IMR-90 (cell line): ENCODE results near the gene MALT1. TPM values are rescaled to one million over a fixed set of nuclear protein-coding genes. Genes with fewer than 3 reads are reported as not detected.
A peak's percentile ranks its signal among the peaks of the same experiment; 100 is the strongest.

Experiments
- ATAC-seq: fragments of 200-7000 bp; cut with Tn5 transposase; 2 replicates; pipeline ENCODE4 v1.9.1; 2020; ENCODE audit warnings: low read depth, mild to moderate bottlenecking, moderate library complexity
- BruUV-seq: library from RNA; stranded (reverse); fragments of 400-500 nt; replicated peaks from 2 replicates; lab custom pipeline; 2021; lab: Mats Ljungman, UMichigan
- CTCF ChIA-PET: fragments of 300-600 bp; formaldehyde crosslinking; extraction: SDS; loops from one replicate; lab custom pipeline; 2021; ENCODE audit warnings: antibody characterized with exemption; lab: Yijun Ruan, JAX
- POLR2A ChIA-PET: fragments of 300-600 bp; sonication (Branson Sonifier 250); formaldehyde crosslinking; loops from one replicate; lab custom pipeline; 2022; ENCODE audit warnings: antibody characterized with exemption; ENCODE audit not compliant: unreplicated experiment; lab: Charles Lee
- DNase-seq: peaks from one replicate; pipeline ENCODE4 v3.0.0; 2013
- H2AFZ ChIP-seq: replicated peaks from 2 replicates; pipeline ENCODE3; 2013; ENCODE audit warnings: low read length, mild to moderate bottlenecking; ENCODE audit not compliant: poor library complexity
- H2AK5ac ChIP-seq: 2 replicates; pipeline ENCODE4 v1.6.1; 2013; ENCODE audit warnings: low read depth, low read length, inconsistent platforms
- H2AK9ac ChIP-seq: replicated peaks from 2 replicates; pipeline ENCODE3; 2013; ENCODE audit warnings: mild to moderate bottlenecking, low read depth, low read length, moderate library complexity; ENCODE audit not compliant: poor library complexity
- H2BK120ac ChIP-seq: 2 replicates; pipeline ENCODE4 v1.6.1; 2013; ENCODE audit warnings: low read depth, low read length, inconsistent platforms
- H2BK15ac ChIP-seq: 3 replicates; pipeline ENCODE4 v1.6.1; 2013; ENCODE audit warnings: low read depth, low read length, inconsistent platforms
- H2BK20ac ChIP-seq: 2 replicates; pipeline ENCODE4 v1.6.1; 2013; ENCODE audit warnings: low read depth, mild to moderate bottlenecking, inconsistent platforms, low read length, moderate library complexity
- H2BK5ac ChIP-seq: 2 replicates; pipeline ENCODE4 v1.6.1; 2013; ENCODE audit warnings: mild to moderate bottlenecking, low read depth, low read length, inconsistent platforms; ENCODE audit not compliant: poor library complexity, severe bottlenecking
- H3K14ac ChIP-seq: replicated peaks from 2 replicates; pipeline ENCODE4 v1.6.1; 2013; ENCODE audit warnings: low read depth, low read length, inconsistent platforms
- H3K18ac ChIP-seq: 2 replicates; pipeline ENCODE4 v1.6.1; 2013; ENCODE audit warnings: low read depth, low read length, control low read depth
- H3K23ac ChIP-seq: 2 replicates; pipeline ENCODE4 v1.6.1; 2013; ENCODE audit warnings: low read depth, low read length, inconsistent platforms
- H3K27ac ChIP-seq: 2 replicates; pipeline ENCODE4 v1.5.1; 2013; ENCODE audit warnings: mild to moderate bottlenecking, control low read depth, low read length; ENCODE audit not compliant: insufficient read depth
- H3K27me3 ChIP-seq: 2 replicates; pipeline ENCODE4 v1.6.1; 2013; ENCODE audit warnings: low read length; ENCODE audit not compliant: control insufficient read depth, insufficient read depth
- H3K36me3 ChIP-seq: 2 replicates; pipeline ENCODE4 v1.6.1; 2013; ENCODE audit warnings: low read length, mixed read lengths; ENCODE audit not compliant: control insufficient read depth, insufficient read depth
- H3K4ac ChIP-seq: 2 replicates; pipeline ENCODE4 v1.6.1; 2013; ENCODE audit warnings: low read depth, low read length, inconsistent platforms
- H3K4me1 ChIP-seq: 2 replicates; pipeline ENCODE4 v1.6.1; 2013; ENCODE audit warnings: low read length, mixed read lengths; ENCODE audit not compliant: control insufficient read depth, insufficient read depth
- H3K4me2 ChIP-seq: 2 replicates; pipeline ENCODE4 v1.6.1; 2013; ENCODE audit warnings: low read depth, mild to moderate bottlenecking, control low read depth, low read length, moderate library complexity
- H3K4me3 ChIP-seq: 2 replicates; pipeline ENCODE4 v1.5.1; 2013; ENCODE audit warnings: low read depth, mild to moderate bottlenecking, control low read depth, low read length, moderate library complexity; ENCODE audit not compliant: insufficient read depth
- H3K56ac ChIP-seq: 2 replicates; pipeline ENCODE4 v1.6.1; 2013; ENCODE audit warnings: low read length, inconsistent platforms; ENCODE audit not compliant: insufficient read depth; ENCODE audit errors: extremely low read depth
- H3K79me1 ChIP-seq, 2 experiments: 2 replicates each; pipeline ENCODE4 v1.6.1; 2013; ENCODE audit warnings: low read length in 2 of 2, inconsistent platforms in 1 of 2, low read depth in 1 of 2
- H3K9ac ChIP-seq: 2 replicates; pipeline ENCODE4 v1.6.1; 2013; ENCODE audit warnings: low read depth, low read length, control low read depth
- H3K9me1 ChIP-seq: 2 replicates; pipeline ENCODE4 v1.6.1; 2013; ENCODE audit warnings: low read length, inconsistent platforms; ENCODE audit not compliant: insufficient read depth
- H3K9me3 ChIP-seq: 2 replicates; pipeline ENCODE4 v1.6.1; 2013; ENCODE audit warnings: low read length; ENCODE audit not compliant: control insufficient read depth, insufficient read depth
- H4K20me1 ChIP-seq: 2 replicates; pipeline ENCODE4 v1.6.1; 2013; ENCODE audit warnings: low read length, inconsistent platforms; ENCODE audit not compliant: insufficient read depth
- H4K5ac ChIP-seq: 2 replicates; pipeline ENCODE4 v1.6.1; 2013; ENCODE audit warnings: mild to moderate bottlenecking, low read depth, low read length, control low read depth
- H4K8ac ChIP-seq, 2 experiments: 2 replicates each; pipeline ENCODE4 v1.6.1; 2013; ENCODE audit warnings: low read depth in 2 of 2, low read length in 2 of 2, control low read depth in 1 of 2, inconsistent platforms in 1 of 2
- H4K91ac ChIP-seq: 2 replicates; pipeline ENCODE4 v1.6.1; 2013; ENCODE audit warnings: low read depth, low read length, inconsistent platforms; ENCODE audit not compliant: insufficient read depth
- BHLHE40 ChIP-seq: fragments of 150-350 bp; IDR thresholded peaks from 2 replicates; pipeline ENCODE4 v1.6.1; 2016; ENCODE audit warnings: mild to moderate bottlenecking, low read depth, low read length
- CEBPB ChIP-seq: IDR thresholded peaks from 2 replicates; pipeline ENCODE4 v1.6.1; 2012; ENCODE audit warnings: low read depth, low read length, improper control_type of control experiment
- CHD1 ChIP-seq: IDR thresholded peaks from 2 replicates; pipeline ENCODE4 v1.6.1; 2012; ENCODE audit warnings: low read depth, low read length, improper control_type of control experiment
- CTCF ChIP-seq: conservative IDR thresholded peaks from 2 replicates; pipeline ENCODE4 v1.5.1; 2012; ENCODE audit warnings: mild to moderate bottlenecking, low read depth, low read length, improper control_type of control experiment
- ELK1 ChIP-seq: fragments of 150-350 bp; IDR thresholded peaks from 2 replicates; pipeline ENCODE4 v1.6.1; 2016; ENCODE audit warnings: low read depth, mild to moderate bottlenecking, low read length, moderate library complexity, borderline replicate concordance
- FOS ChIP-seq: fragments of 150-350 bp; IDR thresholded peaks from 2 replicates; pipeline ENCODE4 v1.6.1; 2016; ENCODE audit warnings: low read depth, low read length
- MAFK ChIP-seq: IDR thresholded peaks from 2 replicates; pipeline ENCODE4 v1.6.1; 2012; ENCODE audit warnings: low read depth, low read length, improper control_type of control experiment
- MAZ ChIP-seq: IDR thresholded peaks from 2 replicates; pipeline ENCODE4 v1.6.1; 2012; ENCODE audit warnings: low read depth, mild to moderate bottlenecking, low read length, improper control_type of control experiment, moderate library complexity, borderline replicate concordance
- MXI1 ChIP-seq: IDR thresholded peaks from 2 replicates; pipeline ENCODE4 v1.6.1; 2012; ENCODE audit warnings: low read depth, mild to moderate bottlenecking, low read length, moderate library complexity, borderline replicate concordance
- NFE2L2 ChIP-seq: fragments of 150-350 bp; IDR thresholded peaks from 2 replicates; pipeline ENCODE4 v1.6.1; 2016; ENCODE audit warnings: low read depth, mild to moderate bottlenecking, low read length
- POLR2A ChIP-seq: IDR thresholded peaks from 2 replicates; pipeline ENCODE4 v1.6.1; 2012; ENCODE audit warnings: mild to moderate bottlenecking, low read depth, low read length
- RAD21 ChIP-seq: IDR thresholded peaks from 2 replicates; pipeline ENCODE4 v1.6.1; 2012; ENCODE audit warnings: low read length, improper control_type of control experiment
- RCOR1 ChIP-seq: IDR thresholded peaks from 2 replicates; pipeline ENCODE4 v1.6.1; 2012; ENCODE audit warnings: mild to moderate bottlenecking, low read length, improper control_type of control experiment; ENCODE audit not compliant: insufficient replicate concordance
- RFX5 ChIP-seq: IDR thresholded peaks from 2 replicates; pipeline ENCODE4 v1.8.0; 2012; ENCODE audit warnings: low read depth, mild to moderate bottlenecking, low read length, moderate library complexity
- SMC3 ChIP-seq: fragments of 150-350 bp; IDR thresholded peaks from 2 replicates; pipeline ENCODE4 v1.6.1; 2016; ENCODE audit warnings: low read depth, mild to moderate bottlenecking, antibody characterized with exemption, low read length, moderate library complexity
- USF2 ChIP-seq: fragments of 150-350 bp; IDR thresholded peaks from 2 replicates; pipeline ENCODE4 v1.6.1; 2017; ENCODE audit warnings: mild to moderate bottlenecking, antibody characterized with exemption, low read length, low read depth
- WGBS, 2 experiments: methylation state at CpG; one replicate each; pipeline versions ENCODE4 v1.1.5 to v1.1.7; 2013; ENCODE audit warnings: missing lambda C conversion rate in 2 of 2; ENCODE audit not compliant: insufficient read length in 1 of 2; ENCODE audit errors: extremely low coverage in 2 of 2; 5-methylcytosine and 5-hydroxymethylcytosine counted together
- dilution Hi-C: fragments of 300-500 bp; cut with HindIII; formaldehyde crosslinking; loops from one replicate; pipeline ENCODE4 v1.14.3; 2018; ENCODE audit warnings: low sequenced_read_pairs; ENCODE audit not compliant: unreplicated experiment
- in situ Hi-C: fragments of 300-500 bp; cut with MboI; formaldehyde crosslinking; loops from 3 replicates; pipeline ENCODE4 v1.14.3; 2019; ENCODE audit warnings: low sequenced_read_pairs, inconsistent platforms, mixed read lengths
- intact Hi-C: fragments of 100-400 bp; cut with micrococcal nuclease; formaldehyde crosslinking; loops from 2 replicates; pipeline ENCODE4 v1.10.0; 2022
- polyA plus RNA-seq, 3 experiments: library from polyadenylated mRNA; depleted of rRNA; stranded (reverse); fragments of >200 nt; gene quantifications; 2 replicates each; pipeline ENCODE4 v1.2.3, GENCODE V29; 2012; ENCODE audit warnings: low replicate concordance in 1 of 3
- total RNA-seq: library from RNA; depleted of rRNA; stranded (reverse); fragments of >200 nt; gene quantifications from 2 replicates; pipeline ENCODE4 v1.2.3, GENCODE V29; 2012

MALT1 gene
- total and polyA plus RNA-seq, 2 of the 4 experiments (the other 2 are of a cell fraction), result 8.3 to 25.3 TPM

GRCh38 chr18:58661423-58661822 lies 9.8 kb upstream of the MALT1 start:
- Histone ChIP-seq H2BK15ac (no peak overlapping the region), H3K9me1 (peaks cover 5% of the 10 kb centered on the region), H3K4me2 (no peak overlapping the region), H3K4me1 (peaks cover 2% of the 10 kb centered on the region; the same call in 1 of the 2 replicates), H3K4ac (no peak overlapping the region), H3K9ac (no peak overlapping the region), H3K9me3 (no peaks in the 10 kb centered on the region), H3K36me3 (no peaks in the 10 kb centered on the region), H4K91ac (no peak overlapping the region), H3K79me1 (no peaks in the 10 kb centered on the region), H2BK120ac (no peak overlapping the region), H4K20me1 (no peaks in the 10 kb centered on the region), H3K18ac (no peak overlapping the region), H2AK9ac (no peak overlapping the region), H2AFZ (no peak overlapping the region), H4K5ac (no peak overlapping the region), H3K14ac (no peak overlapping the region), H3K27me3 (no peaks in the 10 kb centered on the region), H2BK5ac (no peak overlapping the region), H3K27ac (no peak overlapping the region), H2BK20ac (no peak overlapping the region), H3K56ac (no peak overlapping the region), H4K8ac (no peak overlapping the region), H3K23ac (no peak overlapping the region), H2AK5ac (no peak overlapping the region), H3K4me3 (no peak overlapping the region)
- ChIA-PET POLR2A (no interaction called here), CTCF (interaction anchor here (0.6 kb wide), 1 partner anchor 34 kb away, joined by 4 read pairs; no protein-coding TSS in a partner anchor)
- intact Hi-C loops, result loop anchor here (1.0 kb wide), 2 partner anchors 84 to 132 kb away; no protein-coding TSS in a partner anchor
- ATAC-seq, result peak; percentile 71
- BruUV-seq, result no TSS peak
- TF ChIP-seq MXI1 (no peak), ELK1 (no peak), CEBPB (no peak), FOS (no peak), NFE2L2 (no peak), CHD1 (no peak), RAD21 (peak; percentile 46), MAZ (no peak), MAFK (no peak), BHLHE40 (no peak), POLR2A (no peak), SMC3 (peak; percentile 43), CTCF (peak; percentile 42), USF2 (no peak), RCOR1 (no peak), RFX5 (no peak)
- in situ Hi-C loops, result no loop called here
- peak; percentile 38 for DNase-seq
- no CpG with 5 or more reads among the region's 3 CpGs for WGBS, 2 experiments
- dilution Hi-C loops, result no loop called here
